Stimulated activated naive CD4-positive, alpha-beta T cell (primary cell): ENCODE data around the gene CFAP100.

Source experiments
- DNase-seq, 6 experiments: peaks; one replicate each; lab custom pipeline; 2025; lab: John Stamatoyannopoulos, UW

The CFAP100 gene

DNA sequence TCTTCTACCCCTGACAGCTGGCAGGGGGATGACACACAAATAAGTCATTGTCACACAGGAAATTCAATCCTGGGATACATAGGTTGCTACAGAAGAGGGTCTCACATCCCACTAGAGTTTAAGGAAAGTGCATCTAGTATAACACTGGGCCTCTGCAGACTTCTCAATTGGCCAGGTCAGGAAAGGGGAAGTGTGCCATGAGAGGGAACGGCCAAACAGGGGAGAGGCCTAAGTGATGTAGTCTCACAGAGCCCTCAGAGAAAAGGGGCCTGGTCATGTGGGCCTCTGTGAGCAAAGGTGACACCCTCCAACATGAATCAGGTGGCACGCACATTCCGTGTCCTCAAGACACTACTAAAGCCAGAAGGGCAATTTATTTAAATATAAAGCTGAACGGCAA lies 69.8 kb downstream of the CFAP100 start:
- no peak for DNase-seq

DNA sequence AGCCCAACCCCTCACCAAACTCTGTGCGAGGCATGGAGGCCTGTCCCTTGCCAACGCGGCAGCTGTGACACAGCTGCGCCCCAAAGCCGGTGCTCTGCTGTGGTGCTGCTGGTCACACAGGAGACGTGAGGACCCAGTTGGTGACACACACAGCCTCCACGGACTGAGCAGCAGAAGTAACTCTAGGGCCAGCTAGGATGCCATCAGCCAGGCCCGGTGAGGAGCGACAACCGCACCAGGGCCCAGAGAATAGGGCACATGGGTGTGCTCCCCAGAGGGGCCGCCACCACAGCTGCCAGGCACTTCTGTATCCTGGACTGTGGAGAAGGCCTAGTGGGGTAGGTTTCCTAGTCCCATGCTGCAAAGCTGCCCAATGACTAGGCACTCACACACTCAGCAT lies 70.3 kb downstream of the CFAP100 start:
- no peak for DNase-seq

DNA sequence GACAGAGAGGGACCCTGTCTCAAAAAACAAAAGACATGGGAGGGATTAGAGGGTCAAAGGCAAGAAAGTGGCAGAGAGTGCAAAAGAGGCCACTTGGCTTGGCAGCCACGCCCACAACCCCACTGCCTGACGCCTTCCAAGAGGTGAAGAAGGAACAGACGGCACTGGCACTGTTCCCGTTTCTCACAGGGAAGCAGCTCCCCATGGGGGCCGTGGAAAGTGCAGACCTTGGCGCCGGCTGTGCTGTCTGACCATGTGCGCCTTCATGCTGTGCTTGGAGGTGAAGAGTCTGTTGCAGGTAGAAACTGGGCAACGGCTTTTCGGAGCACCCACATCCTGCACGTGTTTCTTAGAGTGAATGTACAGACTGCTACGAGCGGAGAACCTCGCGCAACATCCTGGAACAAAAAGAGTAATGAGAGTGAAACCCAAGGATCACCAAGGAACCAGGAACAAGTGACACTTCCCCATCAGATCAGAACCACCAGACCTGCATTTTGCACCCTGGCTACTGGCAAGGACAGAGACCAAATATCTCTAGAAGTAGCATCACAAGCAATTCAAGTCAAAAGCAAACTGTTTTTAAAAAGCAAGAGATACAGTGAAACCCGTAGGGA lies 71.3 kb downstream of the CFAP100 start:
- DNase-seq = no peak

DNA sequence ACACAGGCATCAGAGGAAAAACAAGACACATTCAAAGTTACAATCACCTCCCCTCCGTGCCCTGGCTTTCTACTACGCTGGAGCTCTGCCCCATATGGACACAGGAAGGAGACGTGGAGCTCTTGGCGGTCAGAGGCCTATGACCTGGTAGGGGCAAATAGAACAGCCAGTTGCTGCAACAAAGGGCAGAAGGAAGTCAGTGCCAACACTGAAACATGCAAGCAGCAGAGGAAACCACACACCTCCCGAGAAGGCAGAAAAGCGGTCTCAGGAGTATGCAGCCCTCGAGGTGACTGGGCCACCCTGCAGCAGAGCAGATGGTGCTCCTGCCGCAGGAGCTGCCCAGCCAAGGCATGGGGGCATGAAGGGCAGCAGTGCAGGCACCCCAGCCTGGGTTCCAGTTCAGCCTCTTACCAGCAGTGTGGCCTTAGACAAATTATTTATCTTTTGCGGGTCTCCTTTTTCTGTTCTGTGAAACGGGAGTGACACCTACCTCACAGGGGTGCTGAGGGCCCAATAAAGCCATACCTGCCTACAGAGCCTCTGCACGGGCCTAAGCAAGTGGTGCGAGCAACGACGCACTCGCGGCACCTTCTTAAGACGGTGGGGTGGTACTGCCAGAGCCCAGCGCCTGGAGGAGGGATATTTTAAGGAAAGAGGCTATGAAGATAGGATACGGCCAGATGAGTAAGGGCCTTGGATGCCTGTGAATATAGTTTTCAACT lies 72.3 kb downstream of the CFAP100 start:
- no peak for DNase-seq

DNA sequence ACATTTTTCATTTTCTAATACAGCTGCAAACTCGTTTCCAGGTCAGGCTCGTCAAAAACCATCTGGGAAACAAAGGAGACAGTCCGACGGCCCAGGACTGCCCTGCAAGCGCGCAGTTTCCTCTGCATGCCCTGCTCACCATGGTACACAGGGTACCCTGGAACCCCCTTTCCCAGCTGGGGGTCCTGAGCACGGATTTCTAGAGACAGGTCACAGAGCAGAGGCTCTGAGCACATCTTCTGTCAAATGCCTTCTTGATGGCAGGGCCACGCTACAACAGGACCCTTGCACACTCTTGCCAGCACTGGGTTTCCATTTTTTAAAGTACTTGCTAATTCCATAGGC lies 72.9 kb downstream of the CFAP100 start:
- no peak for DNase-seq

DNA sequence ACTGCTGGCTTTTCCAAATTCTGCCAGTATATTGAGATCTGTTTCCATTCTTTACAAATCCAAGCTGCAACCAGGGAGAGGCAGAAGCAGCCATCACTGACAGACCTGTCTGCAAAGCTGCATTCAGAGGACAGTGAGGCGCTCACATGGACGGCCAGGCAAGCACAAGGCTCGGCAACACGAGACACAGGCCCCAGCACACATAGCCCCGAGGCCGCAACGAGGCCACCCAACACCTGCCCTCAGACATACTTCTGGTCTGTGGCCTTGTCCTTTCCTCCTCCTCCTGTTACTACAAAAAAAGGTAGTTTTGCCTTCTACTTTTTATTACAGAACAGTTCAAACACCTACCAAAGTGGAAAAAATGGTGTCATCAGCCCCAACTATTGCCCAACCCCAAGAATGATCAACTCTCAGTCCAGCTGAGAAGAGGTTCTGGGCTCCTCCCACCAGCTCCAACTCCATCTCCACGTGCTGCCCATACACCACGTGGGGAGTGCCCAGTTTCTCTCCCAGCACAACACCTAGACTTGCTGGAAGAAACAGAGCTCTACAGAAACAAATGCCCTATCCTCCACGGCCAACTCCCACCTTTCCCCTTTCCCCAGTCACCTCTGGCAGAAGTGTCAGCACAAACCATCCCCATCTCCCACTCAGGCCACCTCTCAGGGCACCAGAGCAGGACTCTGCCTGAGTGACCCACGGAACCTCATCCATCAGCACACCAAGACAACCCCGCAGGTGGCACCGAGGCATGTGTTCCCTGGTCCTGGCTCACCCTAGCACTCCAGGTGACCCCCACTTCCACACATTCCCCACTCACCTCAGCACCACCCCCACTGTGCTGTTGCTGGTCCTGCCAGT lies 73.6 kb downstream of the CFAP100 start:
- DNase-seq = no peak

DNA sequence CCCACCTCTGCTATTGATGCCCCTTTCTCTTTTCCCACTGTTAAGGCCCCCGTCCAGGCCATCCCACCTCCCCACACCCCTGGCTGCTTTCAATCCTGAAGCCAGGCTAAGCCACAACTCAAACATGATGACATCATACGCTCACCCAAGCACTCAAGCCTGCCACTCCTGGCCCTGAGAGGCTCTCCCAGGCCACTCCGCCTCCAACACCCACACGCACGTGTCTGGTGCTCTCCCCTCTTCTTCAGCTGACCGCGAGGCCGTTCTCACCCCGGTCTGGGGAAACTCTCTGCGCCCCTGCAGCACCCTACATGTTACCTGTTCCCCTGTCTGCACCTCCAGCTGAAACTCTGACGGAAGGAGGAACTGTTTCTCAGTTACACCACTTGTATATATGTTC lies 74.8 kb downstream of the CFAP100 start:
- no peak for DNase-seq

DNA sequence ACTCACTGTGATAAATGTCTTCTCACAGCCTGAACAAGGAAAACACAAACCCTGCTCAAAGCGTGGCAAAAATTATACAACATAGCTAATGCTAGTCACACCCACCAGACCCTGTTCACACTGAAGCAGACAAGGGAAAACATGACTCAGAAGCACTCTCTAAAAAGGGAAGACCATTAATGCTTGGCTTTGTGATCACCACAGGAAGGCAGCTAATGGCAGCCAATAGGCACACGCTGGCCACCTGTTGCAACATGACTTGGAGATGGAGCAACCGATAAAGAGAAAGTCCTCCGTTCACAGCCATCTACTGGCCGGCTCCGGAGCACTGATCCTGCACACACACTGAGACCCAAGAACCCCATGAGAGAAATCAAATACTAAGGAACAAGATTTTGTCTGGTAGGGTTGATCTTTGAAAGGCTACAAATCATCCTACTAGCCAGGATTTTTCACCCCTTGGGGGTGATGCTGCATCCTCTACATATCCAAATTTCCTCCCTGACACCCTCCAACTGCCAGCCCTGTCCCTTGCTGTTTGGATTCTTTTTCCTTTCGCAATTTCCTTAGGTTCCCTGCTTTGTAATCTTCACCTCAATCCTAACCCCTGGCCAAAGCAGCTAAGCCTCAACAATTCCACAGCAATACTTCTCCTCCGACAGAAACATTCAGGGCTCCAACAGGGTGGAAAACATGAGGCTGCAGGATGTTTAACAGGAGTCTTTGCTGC lies 77.7 kb downstream of the CFAP100 start:
- no peak for DNase-seq

DNA sequence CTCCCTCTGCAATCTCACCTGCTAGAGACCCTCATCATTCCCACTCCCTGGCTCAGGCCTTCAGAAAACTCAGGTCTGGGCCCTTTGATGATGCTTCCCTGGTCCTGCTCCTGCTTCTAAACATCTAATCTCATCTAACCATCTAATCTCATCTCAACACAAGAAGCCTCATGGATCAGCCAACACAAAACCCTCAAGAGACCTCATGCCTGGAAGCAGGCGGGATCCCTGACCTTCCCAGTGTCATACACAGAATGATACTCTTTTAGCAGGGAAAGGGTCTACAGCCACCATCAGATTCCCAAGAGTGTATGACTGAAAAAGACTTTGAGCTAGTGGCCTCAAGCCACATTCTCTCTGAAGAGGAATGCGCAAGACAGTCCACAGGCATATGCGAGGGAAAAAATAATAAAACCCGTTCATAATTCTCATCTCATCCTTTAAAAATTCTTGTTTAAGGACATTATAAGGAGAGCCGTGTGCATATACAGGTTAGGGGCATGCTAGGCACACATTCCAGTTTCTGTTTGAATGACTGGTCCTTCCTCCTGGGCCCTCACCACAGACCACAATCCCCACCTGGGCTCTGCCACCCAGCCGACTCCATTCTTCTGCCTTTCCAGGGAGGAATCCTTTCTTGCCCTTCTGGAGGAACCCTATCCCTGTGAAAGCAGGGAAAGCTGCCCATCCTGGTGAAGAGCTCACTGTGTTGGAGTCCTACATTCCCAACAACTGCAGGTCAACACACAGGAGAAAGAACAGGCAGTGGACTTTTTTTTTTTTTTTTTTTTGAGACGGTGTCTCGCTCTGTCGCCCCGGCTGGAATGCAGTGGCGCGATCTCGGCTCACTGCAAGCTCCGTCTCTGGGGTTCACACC lies 78.8 kb downstream of the CFAP100 start:
- no peak for DNase-seq

DNA sequence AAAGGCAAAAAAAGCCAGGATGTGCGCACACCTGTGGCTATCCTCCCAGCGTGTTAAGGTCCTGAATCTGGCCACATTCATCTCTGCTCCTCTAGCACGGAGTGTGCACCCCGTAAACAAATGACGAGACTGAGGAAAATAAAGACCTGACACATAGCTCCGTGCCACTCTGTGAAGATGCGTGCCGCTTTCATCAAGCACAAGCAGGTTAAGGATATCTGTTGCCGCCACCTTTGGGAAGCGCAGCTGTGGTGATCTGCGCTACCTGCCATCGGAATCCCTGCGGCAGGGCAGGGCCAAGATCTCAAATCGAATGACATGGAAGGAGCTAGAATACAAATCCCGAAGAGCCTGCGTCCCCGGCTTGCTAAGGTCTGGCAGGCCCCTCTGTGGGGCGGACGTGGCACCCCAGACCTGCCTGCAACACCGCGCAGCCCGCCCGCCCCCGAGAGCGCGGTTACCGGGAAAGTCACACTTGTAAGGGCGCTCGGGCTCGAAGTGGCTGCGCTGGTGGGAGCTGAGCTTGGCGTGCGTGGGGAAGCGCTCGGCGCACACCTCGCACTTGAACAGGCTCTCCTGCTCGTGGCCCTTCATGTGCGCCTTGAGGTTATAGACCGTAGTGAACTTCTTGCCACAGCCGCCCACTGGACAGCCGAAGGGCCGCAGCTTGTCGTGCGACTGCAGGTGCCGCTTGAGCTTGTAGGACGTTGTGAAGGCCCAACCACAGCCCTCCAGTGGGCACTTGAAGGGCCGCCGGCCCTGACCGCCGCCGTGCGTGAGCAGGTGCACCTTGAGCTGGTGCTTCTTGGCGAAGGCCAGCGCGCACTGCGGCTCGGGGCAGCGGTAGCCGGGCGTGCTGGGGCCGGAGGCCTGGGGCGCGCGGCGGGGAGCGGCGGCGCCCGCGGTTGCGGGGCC lies 80.0 kb downstream of the CFAP100 start:
- DNase-seq = peak in 4 of 6 experiments; percentile 34 to 52 (median 42)

DNA sequence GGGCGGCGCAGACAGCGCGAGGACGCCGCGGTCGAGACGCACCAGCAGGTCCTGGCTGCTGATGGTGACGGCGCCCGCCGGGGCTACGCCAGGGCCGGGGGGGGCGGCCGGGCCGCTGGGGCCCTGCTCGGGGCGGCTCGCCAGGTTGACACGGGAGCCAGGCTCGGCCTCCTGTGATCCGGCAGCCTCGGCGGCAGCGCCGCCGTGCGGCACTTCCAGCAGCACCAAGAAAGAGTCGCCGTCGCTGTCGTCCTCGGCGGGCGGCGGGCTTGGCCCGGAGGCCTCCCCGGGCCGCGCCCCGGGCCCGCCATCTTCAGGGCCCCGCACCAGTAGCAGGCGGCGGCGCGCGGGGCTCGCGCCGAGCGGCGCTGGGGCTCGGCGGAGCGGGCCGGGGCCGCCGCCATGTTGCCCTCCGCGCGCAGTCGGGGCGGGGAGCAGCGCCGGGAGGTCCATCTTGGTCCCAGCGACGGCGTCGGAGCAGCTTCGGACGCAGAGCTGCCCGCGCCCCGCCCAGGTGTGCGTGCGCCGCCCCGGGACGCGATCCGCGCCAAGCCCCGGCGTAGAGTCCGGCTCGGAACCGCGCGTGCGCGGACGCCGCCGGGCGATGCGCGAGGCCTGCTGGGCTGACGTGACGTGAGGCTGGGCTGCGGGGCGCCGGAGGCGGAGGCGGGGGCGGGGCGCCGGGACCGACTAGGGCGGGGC lies 80.9 kb downstream of the CFAP100 start, which contains the start of gene ZXDC:
Gene ZXDC (minus strand): TSS at position 479 of the 702 bp plus-strand sequence. CDS start 26 bp downstream, at position 453.
- DNase-seq = peak; percentile 86 to 91 (median 88)

DNA sequence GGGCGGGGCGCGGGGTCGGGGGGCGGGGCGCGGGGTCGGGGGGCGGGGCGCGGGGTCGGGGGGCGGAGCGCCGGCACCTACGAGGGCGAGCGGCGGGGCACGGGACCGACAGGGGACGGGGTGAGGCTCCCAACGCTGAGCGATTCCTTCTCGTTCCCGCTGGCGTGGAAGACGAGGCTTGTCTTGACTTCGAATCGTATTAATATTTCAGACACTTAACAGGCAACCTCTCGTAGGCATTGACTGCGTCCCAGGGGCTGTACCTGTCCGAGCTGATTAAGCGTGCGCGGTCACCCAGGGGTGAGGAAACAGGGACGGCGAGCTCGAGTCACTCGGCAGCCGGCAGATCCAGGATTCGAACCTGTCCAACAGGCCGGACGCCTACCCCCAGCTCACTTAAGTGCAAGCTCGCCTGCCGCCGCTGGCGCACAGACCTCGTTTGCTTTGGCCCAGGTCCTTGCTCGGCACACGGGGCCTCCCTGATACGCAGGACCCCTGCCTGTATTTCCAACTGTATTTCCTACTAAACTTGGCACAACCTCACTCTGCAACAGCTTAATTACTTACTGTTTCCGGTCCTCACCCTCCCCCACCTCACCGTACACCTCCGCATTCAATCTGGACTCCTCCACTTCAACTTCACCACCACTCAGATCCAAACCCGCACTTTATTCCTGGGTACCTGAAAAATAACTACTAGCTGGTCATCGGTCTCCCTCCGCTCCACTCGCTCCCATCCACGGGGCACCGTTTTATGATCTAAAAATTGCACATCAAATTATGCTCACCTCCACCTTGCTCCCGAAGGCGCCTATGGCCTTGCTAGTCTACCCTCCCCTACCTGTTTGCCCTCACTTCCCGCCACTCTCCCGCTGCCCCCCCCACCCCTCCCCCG lies 81.7 kb downstream of the CFAP100 start:
- peak in 3 of 6 experiments; percentile 44 to 87 (median 85) for DNase-seq

DNA sequence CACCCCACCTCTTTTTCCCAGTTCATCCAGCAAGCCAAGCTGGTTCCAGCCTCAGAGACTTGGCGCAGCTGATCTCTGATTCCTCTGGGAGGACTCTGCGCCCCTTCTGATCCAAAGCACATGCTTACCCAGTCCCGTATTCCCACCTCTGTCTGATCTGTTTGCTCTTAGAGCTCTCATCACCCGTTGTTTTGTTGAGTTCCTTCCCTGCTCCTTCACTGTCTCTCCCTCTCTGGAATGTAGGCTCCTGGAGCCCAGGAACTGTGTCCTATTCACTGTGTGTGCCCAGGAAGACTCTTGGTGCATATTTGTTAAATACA lies 82.3 kb downstream of the CFAP100 start:
- no peak for DNase-seq

DNA sequence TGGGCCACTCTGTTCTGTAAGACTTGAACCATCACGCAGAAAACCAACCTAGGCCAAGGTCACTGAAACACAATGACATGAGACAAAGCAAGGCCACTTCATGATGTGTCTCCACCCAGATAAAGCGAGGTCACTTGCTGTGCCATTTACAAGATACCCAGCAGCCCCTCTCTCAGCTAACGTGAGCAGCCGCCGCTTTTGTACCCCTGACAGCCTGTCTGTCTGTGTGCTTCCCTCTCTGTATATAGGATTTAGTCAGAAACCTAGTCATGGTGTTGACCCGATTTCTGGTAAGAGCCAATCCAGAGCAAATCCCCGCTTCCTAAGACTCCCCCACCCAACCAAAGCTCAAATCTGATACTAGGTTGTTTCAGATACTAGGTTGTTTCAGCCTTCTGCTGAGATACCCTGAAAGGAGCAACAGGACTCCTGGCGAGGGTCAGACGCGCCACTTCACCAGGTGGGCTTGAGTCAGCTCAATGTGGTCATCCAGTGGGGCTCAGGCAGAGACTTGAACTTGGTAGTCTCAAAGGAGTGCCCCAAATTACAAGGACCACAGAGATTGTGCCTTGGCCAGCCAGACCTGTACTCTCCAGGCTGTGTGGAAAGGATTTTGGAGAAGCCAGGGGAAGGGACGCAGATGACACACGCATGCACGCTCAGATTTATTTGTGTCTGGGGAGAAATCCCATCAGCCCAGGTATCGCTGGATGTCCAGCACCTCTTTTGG lies 84.0 kb downstream of the CFAP100 start:
- no peak for DNase-seq

DNA sequence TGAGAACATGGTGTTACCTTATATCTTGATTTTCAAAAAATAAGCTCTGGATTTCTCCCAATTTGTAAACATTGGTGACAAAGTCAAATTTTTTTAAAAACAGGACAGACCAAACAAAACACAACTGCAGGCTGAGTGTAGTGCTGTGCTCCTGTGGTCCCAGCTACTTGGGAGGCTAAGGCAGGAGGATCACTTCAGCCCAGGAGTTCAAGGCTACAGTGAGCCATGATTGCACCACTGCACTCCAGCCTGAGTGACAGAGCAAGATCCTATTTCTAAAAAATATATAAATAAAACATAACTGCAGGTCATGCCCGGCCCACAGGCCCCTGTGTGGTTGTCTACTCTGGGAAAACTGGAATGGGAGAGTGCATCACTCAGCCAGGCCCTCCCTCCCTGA lies 84.9 kb downstream of the CFAP100 start:
- no peak for DNase-seq

DNA sequence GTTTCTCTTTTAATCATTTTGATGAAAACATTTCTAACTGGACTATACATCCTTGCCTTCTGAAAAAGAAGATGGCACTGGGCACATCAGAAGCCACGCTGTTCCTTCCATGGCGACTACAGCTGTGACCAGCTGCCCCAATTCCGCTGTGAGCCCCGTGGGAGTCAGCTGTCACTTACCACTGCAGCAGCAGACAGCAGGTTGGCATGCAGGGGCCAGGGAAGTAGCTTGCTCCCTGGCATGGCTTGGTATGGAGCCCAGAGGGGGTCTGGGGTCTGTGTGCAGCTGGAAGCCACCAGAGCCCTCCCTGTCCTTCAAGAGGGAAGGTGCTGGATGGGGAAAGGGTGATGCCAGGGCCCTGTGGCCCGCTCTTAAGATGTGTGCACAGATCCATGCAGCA lies 85.5 kb downstream of the CFAP100 start:
- no peak for DNase-seq

DNA sequence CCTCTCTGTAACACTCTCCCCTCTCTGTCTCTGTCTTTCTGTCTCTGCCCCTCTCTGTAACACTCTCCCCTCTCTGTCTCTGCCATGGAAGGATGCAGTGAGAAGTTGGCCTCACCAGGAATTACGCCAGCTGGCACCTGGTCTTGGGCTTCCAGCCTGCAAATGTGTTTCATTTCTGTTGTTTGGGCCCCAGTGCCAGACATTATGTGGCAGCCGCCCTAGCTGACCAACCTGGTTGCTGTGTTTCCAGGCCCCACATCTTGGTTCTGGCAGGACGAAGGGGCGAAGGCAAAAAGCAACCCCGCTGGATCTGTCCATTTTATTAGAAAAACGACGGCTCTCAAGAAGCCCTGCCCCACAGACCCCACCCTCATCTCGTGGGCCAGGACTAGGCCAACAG lies 86.2 kb downstream of the CFAP100 start:
- DNase-seq = no peak
